ENCODE data around the gene PPEF1. TPM values are rescaled to one million over a fixed set of nuclear protein-coding genes. Genes with fewer than 3 reads are reported as not detected.

PPEF1 gene
- total RNA-seq, 2 donors from 2014 or later: 1.9 to 6.0 TPM

DNA sequence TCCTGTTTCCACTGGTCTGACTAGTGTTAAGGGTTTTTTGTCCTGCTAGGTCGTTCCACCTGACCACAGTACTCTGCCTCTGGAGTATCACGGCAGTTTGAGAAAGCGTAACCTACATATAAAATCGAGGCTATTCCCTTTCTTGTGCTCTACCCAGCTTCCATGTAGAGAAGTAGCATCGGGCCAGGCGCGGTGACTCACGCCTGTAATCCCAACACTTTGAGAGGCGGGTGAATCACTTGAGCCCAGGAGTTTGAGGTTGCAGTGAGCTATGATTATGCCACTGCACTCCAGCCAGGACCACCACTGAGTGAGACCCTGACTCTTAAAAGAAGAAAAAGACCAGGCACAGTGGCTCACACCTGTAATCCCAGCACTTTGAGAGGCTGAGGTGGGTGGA, 7.5 kb downstream of the PPEF1 start:
- H3K4me3 ChIP-seq: no peak overlapping the region
- no peaks in the 10 kb centered on the region for H3K36me3 ChIP-seq
- no peak for TF ChIP-seq POLR2AphosphoS5 (IDR thresholded peaks at IDR 0.05)
- TF ChIP-seq POLR2A (IDR thresholded peaks at IDR 0.05): no peak
- TF ChIP-seq, protein P1, sequence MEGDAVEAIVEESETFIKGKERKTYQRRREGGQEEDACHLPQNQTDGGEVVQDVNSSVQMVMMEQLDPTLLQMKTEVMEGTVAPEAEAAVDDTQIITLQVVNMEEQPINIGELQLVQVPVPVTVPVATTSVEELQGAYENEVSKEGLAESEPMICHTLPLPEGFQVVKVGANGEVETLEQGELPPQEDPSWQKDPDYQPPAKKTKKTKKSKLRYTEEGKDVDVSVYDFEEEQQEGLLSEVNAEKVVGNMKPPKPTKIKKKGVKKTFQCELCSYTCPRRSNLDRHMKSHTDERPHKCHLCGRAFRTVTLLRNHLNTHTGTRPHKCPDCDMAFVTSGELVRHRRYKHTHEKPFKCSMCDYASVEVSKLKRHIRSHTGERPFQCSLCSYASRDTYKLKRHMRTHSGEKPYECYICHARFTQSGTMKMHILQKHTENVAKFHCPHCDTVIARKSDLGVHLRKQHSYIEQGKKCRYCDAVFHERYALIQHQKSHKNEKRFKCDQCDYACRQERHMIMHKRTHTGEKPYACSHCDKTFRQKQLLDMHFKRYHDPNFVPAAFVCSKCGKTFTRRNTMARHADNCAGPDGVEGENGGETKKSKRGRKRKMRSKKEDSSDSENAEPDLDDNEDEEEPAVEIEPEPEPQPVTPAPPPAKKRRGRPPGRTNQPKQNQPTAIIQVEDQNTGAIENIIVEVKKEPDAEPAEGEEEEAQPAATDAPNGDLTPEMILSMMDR (IDR thresholded peaks at IDR 0.05): no peak
- no peaks in the 10 kb centered on the region for H3K27me3 ChIP-seq (replicated peaks; ENCODE audit: insufficient read depth)
- DNase-seq (ENCODE audit: low spot score): no peak
- no peaks in the 10 kb centered on the region for H3K9me3 ChIP-seq
- no peaks in the 10 kb centered on the region for H3K4me1 ChIP-seq (replicated peaks)
- intact Hi-C loops (cut with DNase I): no loop called here
- H3K27ac ChIP-seq: no peak overlapping the region
- WGBS: 99% methylated on average over 9 of the region's 9 CpGs

DNA sequence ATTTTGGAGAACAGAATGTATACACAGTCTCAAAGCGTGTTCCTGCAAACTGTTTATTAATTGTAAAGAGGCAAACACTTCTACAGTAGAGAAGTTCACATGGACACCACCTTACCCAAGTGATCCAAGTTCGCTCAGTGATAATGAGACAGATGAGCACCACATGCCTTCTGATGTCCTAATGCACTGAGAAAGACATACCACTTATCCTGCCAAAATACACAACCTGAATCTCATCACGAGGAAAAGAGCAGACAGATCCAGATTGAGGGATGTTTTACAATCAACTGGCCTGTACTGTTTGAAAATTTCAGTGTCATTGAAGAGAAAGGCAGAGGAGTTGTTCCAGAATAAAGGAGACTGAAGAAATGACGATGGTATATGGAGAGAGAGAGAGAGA, 12.4 kb downstream of the PPEF1 start:
- Histone ChIP-seq H3K9me3 (no peaks in the 10 kb centered on the region), H3K27me3 (replicated peaks; ENCODE audit: insufficient read depth) (no peaks in the 10 kb centered on the region), H3K4me3 (no peak overlapping the region), H3K27ac (peak overlapping the region; percentile 54 to 79), H3K36me3 (no peaks in the 10 kb centered on the region), H3K4me1 (replicated peaks) (no peaks in the 10 kb centered on the region)
- 53% methylated on average over 4 of the region's 4 CpGs for WGBS
- intact Hi-C loops (cut with DNase I): no loop called here
- peak; percentile 7 for DNase-seq (ENCODE audit: low spot score)
- TF ChIP-seq, protein P1 (IDR thresholded peaks at IDR 0.05): no peak
- peak; percentile 78 for TF ChIP-seq POLR2AphosphoS5 (IDR thresholded peaks at IDR 0.05)

DNA sequence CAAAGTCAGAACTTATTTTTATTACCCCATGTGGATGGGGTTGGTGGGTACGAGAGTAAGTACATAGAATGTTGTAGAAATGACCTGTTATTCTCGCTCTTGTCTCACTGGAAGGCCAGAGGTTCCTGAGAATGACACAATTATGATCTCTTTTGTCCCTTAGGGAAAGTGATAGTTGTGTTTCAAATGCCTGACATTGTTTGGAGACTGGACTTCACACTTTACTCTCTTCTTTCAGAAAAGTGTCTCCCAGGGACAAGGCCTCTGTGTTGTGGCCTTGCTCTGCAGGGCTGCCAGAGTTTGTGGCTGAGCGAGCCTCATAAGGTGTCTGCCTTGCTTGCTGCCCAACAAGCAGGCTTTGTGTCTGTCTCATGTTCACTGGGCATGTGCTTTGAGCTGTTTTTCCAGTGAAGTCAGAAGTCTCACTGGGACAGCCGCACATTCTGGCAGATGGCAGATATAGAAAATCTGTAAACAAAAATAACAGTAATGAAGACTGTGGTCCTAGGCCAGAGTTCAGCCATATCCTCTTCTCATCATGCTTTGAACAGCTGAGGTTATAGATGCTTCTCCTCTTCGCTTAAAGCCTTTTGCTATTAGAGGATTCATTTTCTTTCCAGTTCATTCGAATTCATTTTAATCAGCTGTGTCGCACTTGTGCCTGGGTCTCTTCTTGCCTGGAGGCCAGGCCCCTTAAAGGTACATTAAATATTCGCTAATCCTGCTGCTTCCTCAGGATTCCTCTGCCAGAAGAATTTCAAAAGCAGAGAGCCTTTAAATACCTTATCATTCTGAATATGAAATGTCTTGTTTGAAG, 14.4 kb downstream of the PPEF1 start:
- Histone ChIP-seq H3K36me3 (no peaks in the 10 kb centered on the region), H3K4me1 (replicated peaks) (no peaks in the 10 kb centered on the region), H3K27me3 (replicated peaks; ENCODE audit: insufficient read depth) (no peaks in the 10 kb centered on the region), H3K4me3 (no peak overlapping the region), H3K9me3 (no peaks in the 10 kb centered on the region), H3K27ac (peak overlapping the region; percentile 60 to 79)
- intact Hi-C loops (cut with DNase I): no loop called here
- TF ChIP-seq POLR2A (IDR thresholded peaks at IDR 0.05): no peak
- TF ChIP-seq POLR2AphosphoS5 (IDR thresholded peaks at IDR 0.05): no peak
- TF ChIP-seq, protein P1 (IDR thresholded peaks at IDR 0.05): no peak
- WGBS: 57% methylated on average over 8 of the region's 8 CpGs
- no peak for DNase-seq (ENCODE audit: low spot score)

DNA sequence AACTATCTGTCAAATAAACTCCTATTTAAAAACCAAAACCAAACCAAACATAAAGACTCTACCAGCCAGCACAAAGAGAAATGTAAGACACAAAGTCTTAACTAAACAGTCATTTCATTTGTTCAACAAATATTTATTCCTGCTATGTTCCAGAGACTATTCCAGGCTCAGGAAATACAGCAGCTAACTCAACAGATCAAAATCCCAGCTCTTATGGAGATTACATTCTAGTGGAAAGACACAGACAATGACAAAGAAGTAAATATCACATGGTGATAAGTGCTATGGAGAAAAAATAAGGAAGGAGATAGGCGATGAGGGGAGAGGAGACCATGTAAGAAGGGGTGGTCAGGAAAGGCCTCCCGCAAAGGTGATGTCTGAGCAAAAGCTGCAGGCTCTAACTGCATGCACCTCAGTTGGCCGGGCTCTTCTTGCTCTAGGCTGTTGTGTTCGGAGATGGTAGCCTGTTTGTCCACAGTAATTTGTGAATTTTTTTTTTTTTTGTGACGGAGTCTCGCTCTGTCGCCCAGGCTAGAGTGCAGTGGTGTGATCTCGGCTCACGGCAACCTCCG, 15.1 kb downstream of the PPEF1 start:
- peak; percentile 7 for DNase-seq (ENCODE audit: low spot score)
- Histone ChIP-seq H3K27ac (peak overlapping the region; percentile 60 to 79), H3K27me3 (replicated peaks; ENCODE audit: insufficient read depth) (no peaks in the 10 kb centered on the region), H3K36me3 (no peaks in the 10 kb centered on the region), H3K4me3 (no peak overlapping the region), H3K9me3 (no peaks in the 10 kb centered on the region), H3K4me1 (replicated peaks) (no peaks in the 10 kb centered on the region)
- intact Hi-C loops (cut with DNase I): no loop called here
- 82% methylated on average over 10 of the region's 10 CpGs for WGBS
- no peak for TF ChIP-seq POLR2AphosphoS5 (IDR thresholded peaks at IDR 0.05)
- TF ChIP-seq, protein P1 (IDR thresholded peaks at IDR 0.05): no peak
- TF ChIP-seq POLR2A (IDR thresholded peaks at IDR 0.05): no peak
